ENCODE data around the gene VDR.
"Not testable (repeated sequence)": the region's sequence is repeated elsewhere in the genome, so short reads cannot be mapped to it uniquely, and the experiment has no call there.

VDR gene

GRCh38 chr12:47849261-47849660 is 55.5 kb downstream of the VDR start:
- no peak for TF ChIP-seq GATA1 (IDR thresholded peaks at IDR 0.05; ENCODE audit: low read depth, low read length)
- no peak for TF ChIP-seq POLR2A (IDR thresholded peaks at IDR 0.05; ENCODE audit: low read length)
- no peak for DNase-seq

DNA sequence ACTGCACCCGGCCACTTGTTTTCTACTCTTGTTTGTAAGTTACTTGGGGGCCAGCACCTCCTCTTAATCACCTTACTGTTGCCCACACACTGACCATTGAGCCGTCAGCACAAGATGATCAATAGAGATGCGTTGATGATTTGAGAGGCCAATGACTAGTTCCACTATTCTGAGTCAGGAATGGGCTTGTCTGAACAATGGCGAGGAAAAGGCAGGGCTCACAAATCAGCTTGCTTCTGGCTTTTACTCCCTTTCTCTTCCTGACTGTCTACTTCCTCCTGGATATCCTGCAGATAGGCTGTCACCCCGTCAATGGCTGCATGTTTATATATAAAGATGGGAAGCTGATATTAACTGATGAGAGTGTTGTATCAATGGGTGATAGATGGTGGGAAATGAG is 55.9 kb downstream of the VDR start:
- TF ChIP-seq GATA1 (IDR thresholded peaks at IDR 0.05; ENCODE audit: low read depth, low read length) (no peak), POLR2A (IDR thresholded peaks at IDR 0.05; ENCODE audit: low read length) (no peak)
- no peak for DNase-seq

GRCh38 chr12:47846294-47846996 is 58.3 kb downstream of the VDR start:
- no peak for DNase-seq
- no peak for TF ChIP-seq POLR2A (IDR thresholded peaks at IDR 0.05; ENCODE audit: low read length)
- no peak for TF ChIP-seq GATA1 (IDR thresholded peaks at IDR 0.05; ENCODE audit: low read depth, low read length)

- no peak for DNase-seq
- TF ChIP-seq POLR2A (IDR thresholded peaks at IDR 0.05; ENCODE audit: low read length), result no peak
- no peak for TF ChIP-seq GATA1 (IDR thresholded peaks at IDR 0.05; ENCODE audit: low read depth, low read length)
These were observed 59.7 kb downstream of the VDR start for GRCh38 chr12:47845081-47845480.

DNA sequence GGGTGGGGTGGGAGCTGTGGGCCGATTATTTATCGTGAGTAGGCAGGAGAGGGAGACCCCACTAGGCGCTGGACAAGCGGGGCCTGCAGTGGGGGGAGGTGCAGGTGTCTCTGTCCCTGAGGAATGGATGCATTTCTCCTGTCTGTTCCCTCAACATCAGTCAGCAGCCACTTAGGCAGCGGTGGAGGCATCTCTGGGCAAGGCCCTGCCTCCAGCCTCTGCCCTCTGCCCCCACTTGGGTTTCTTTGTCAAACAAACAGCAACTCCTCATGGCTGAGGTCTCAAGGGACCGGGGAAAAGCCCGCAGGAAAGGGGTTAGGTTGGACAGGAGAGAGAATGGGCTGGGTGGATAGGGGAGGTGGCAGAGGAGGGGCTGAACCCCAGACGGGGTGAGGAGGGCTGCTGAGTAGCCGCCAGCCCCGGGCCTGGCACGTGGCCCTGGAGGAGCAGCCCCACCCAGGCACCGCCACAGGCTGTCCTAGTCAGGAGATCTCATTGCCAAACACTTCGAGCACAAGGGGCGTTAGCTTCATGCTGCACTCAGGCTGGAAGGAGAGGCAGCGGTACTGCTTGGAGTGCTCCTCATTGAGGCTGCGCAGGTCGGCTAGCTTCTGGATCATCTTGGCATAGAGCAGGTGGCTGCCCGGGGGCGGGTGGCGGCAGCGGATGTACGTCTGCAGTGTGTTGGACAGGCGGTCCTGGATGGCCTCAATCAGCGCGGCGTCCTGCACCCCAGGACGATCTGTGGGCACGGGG is 60.4 kb downstream of the VDR start:
- TF ChIP-seq POLR2A (IDR thresholded peaks at IDR 0.05; ENCODE audit: low read length) (no peak), GATA1 (IDR thresholded peaks at IDR 0.05; ENCODE audit: low read depth, low read length) (no peak)
- peak; percentile 65 to 71 for DNase-seq

GRCh38 chr12:47843226-47843980 is 61.4 kb downstream of the VDR start:
- DNase-seq, result no peak
- TF ChIP-seq POLR2A (IDR thresholded peaks at IDR 0.05; ENCODE audit: low read length) (no peak), GATA1 (IDR thresholded peaks at IDR 0.05; ENCODE audit: low read depth, low read length) (no peak)

DNA sequence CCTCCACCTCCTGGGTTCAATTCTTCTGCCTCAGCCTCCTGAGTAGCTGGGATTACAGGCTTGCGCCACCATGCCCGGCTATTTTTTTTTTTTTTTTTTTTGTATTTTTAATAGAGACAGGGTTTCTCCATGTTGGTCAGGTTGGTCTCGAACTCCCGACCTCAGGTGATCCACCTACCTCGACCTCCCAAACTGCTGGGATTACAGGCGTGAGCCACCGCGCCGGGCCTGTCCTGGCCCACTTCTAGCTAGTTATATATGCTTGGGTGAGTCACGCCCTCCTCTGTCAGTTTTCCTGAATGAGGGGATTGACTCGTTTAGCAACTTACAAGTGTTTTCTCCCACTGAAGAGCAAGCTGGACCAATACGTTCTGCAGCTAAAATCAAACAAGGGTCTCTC is 62.3 kb downstream of the VDR start:
- not testable (repeated sequence) for DNase-seq

- DNase-seq, result no peak
- TF ChIP-seq GATA1 (IDR thresholded peaks at IDR 0.05; ENCODE audit: low read depth, low read length) (no peak), POLR2A (IDR thresholded peaks at IDR 0.05; ENCODE audit: low read length) (no peak)
These were observed 62.9 kb downstream of the VDR start for GRCh38 chr12:47841910-47842309.

DNA sequence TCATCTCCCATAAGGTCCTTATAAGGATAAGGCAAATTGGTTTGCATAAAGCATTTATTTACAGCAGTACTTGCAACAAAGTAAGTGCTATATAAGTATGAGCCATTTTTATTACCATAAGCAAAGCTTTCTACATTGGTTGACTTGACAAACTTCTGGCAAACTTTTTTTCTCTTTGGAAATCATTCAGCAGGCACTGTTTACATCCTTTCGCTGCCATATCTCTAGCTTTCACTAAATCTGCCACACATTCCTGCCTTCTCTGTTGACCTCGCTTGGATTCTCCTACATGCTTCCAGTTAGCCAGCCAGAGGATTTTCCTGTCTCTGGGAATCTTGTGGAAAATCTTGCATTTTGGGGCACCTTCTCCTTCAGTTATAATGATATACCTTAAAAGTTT is 63.3 kb downstream of the VDR start:
- DNase-seq, result no peak
- TF ChIP-seq GATA1 (IDR thresholded peaks at IDR 0.05; ENCODE audit: low read depth, low read length), result no peak
- no peak for TF ChIP-seq POLR2A (IDR thresholded peaks at IDR 0.05; ENCODE audit: low read length)

- TF ChIP-seq POLR2A (IDR thresholded peaks at IDR 0.05; ENCODE audit: low read length) (no peak), GATA1 (IDR thresholded peaks at IDR 0.05; ENCODE audit: low read depth, low read length) (no peak)
- no peak for DNase-seq
These were observed 64.2 kb downstream of the VDR start for GRCh38 chr12:47840571-47840970.

GRCh38 chr12:47839214-47839876 is 65.4 kb downstream of the VDR start:
- no peak for TF ChIP-seq GATA1 (IDR thresholded peaks at IDR 0.05; ENCODE audit: low read depth, low read length)
- no peak for TF ChIP-seq POLR2A (IDR thresholded peaks at IDR 0.05; ENCODE audit: low read length)
- no peak for DNase-seq

DNA sequence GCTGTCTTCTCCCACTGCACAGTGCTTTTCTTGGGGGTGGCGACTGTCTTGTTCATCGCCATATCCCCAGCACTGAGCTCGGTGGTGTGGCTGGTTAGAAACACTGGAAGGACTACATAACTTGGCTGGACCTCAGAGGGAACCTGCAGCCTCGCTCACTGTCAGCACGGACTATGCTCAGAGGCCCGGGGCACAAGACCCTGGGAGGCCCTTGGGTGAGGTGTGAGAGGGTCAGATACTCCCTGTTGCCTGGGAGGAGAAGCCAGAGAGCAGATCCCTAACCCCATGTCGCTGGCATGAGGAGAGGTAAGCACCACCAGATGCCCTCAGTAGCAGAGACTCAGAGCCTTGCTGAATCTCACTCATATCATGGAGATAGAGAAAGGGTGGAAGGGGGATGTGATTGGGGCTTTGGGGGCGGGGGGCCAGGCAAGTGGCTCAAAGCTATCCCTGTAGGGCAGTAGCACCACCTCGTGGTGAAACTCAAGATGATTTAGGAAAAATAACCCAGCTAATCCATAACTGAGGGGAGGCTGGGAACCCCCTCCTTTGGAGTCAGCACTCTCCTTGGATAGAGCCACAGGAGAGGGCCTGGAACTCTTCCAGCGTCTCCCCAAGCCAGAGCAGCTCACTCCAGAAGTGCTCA is 66.4 kb downstream of the VDR start:
- TF ChIP-seq GATA1 (IDR thresholded peaks at IDR 0.05; ENCODE audit: low read depth, low read length) (no peak), POLR2A (IDR thresholded peaks at IDR 0.05; ENCODE audit: low read length) (no peak)
- peak; percentile 57 to 70 for DNase-seq

Data from erythroblast (primary cell).